ENCODE measurements around the gene SNRPD1.
"Not testable (repeated sequence)": the region's sequence is repeated elsewhere in the genome, so short reads cannot be mapped to it uniquely, and the experiment has no call there.

SNRPD1 gene

DNA sequence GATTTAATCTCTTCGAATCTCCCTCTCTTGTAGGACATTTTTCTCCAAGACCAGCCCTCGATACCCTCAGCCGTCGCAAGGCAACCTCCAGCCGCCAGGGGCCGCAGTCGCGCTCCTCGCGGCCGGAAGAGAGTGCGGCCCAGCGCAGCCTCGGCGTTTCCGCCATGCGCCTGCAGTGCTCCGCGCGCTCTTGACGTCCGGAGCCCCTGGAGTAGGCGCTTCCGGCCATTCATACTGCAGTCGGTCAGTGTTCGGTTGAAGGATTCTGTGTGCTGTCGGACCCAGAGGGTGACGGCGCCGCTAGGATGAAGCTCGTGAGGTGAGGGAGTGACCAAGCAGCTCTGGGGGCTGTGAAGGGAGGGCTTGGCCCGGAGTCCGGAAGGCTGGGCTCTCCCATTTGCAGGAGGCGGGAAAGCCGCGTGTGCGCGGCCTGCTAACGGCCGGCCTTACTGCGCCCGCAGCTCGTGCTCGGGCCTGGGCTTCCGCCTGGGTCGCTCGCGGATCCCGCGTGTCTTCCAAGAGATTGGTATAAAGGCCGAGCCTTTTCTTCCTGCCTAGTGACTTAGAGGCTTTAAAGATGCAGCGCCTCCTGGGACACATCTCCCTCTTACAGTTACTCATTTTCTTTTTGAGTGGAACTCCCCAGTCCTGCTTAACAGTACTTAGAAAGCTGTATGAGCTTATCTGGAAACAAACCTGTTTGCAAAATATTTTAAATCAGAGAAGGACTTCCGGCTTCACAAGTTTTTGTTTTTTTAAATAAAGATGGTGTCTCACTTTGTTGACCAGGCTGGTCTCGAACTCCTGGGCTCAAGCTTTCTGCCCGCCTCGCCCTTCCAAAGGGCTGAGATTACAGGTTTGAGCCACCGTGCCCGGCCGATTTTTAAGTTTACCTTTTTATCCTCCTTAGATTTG, at the start of gene SNRPD1:
Gene SNRPD1 (plus strand): TSS at position 190 of the 915 bp plus-strand sequence. CDS start 116 bp downstream, at position 306.
- peak; percentile 94 for DNase-seq (ENCODE audit: low read depth)

DNA sequence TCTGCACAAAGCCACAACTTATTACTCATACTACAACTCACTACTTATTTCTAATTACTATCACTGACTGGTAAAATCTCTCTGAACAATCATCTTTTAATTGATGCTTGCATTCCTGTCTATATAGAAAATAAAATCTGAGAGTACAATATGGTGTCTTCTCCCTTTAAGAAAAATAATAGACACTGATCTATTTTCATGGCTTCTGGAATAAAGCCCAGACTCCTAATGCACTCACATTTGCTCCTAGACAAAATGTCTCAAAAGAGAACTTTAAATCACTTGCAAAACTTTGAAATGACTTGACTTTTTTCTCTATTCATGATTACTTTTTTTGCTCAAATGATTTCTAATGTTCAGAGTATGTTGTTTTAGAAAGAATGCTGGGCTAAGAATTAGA, 40.3 kb upstream of the SNRPD1 start:
- DNase-seq (ENCODE audit: low read depth) = no peak

DNA sequence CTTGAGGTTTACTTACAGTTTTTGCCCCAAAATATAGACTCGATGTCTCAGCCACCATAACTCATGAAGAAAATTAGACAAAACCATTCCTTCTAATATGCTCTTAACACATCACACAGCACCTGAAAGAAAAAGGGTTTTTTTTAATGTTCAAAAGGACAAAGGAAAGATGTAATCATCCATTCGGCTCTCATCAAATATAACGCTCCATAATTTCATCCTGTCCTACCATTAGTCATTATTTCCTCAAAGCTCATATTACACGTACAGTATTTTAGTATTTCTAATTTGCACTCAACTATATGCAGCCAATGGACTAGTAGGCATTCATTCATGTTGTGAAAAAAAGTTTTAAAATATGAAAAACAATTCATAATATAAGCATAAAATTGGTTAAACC, 36.5 kb upstream of the SNRPD1 start:
- DNase-seq (ENCODE audit: low read depth) = no peak

DNA sequence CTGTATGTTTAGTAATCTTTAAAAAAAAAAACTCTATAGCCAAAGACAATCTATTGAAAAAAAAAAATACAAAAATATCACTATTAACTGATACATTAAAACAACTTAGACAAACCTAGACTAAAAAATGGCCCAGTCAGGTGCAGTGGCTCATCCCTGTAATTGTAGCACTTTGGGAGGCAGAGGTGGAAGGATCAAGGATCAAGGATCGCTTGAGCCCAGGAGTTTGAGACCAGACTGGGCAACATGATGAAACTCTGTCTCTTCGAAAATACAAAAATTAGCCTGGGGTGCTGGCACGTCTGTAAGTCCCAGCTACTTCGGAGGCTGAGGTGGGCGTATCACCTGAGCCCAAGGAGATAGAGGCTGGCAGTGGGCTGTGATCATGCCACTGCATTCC, 27.7 kb upstream of the SNRPD1 start:
- no peak for DNase-seq (ENCODE audit: low read depth)

- not testable (repeated sequence) for DNase-seq (ENCODE audit: low read depth)
Measured at GRCh38 chr18:21592361-21592760, 19.8 kb upstream of the SNRPD1 start.

DNA sequence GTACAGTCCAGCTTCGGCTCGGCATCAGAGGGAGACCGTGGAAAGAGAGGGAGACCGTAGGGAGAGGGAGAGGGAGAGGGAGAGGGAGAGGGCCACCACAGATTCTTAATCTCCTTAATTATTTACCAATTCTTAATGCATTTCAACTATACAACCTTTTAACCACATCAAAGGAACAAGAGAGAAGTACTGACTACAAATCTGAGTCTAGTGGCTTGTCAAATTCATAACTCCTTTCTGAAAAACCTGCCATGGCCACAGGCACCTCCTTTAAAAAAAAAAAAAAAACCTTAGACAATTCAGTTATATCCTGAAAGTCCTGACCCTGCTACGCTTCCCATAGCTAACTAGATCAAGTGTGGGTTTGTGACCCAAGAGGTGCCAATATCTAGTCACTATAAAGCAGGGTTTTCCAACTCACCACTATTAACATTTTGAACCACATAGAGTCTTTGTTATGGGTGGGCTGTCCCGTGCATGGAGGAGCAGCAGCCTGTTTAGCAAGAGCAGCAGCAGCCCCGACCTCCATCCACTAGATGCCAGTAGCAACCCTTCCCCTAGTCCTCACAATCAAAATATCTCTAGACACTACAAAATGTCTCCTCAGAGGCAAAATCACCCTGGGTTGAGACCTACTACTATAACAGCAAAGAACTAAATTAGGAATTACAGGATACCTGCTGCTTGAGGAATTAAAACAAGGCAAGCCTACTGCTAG, 18.4 kb upstream of the SNRPD1 start:
- no peak for DNase-seq (ENCODE audit: low read depth)

GRCh38 chr18:21597620-21598019, 14.5 kb upstream of the SNRPD1 start:
- DNase-seq (ENCODE audit: low read depth) = no peak

GRCh38 chr18:21598726-21599584, 13.2 kb upstream of the SNRPD1 start:
- no peak for DNase-seq (ENCODE audit: low read depth)

- peak; percentile 59 for DNase-seq (ENCODE audit: low read depth)
Measured at GRCh38 chr18:21599585-21600525, 12.3 kb upstream of the SNRPD1 start.

DNA sequence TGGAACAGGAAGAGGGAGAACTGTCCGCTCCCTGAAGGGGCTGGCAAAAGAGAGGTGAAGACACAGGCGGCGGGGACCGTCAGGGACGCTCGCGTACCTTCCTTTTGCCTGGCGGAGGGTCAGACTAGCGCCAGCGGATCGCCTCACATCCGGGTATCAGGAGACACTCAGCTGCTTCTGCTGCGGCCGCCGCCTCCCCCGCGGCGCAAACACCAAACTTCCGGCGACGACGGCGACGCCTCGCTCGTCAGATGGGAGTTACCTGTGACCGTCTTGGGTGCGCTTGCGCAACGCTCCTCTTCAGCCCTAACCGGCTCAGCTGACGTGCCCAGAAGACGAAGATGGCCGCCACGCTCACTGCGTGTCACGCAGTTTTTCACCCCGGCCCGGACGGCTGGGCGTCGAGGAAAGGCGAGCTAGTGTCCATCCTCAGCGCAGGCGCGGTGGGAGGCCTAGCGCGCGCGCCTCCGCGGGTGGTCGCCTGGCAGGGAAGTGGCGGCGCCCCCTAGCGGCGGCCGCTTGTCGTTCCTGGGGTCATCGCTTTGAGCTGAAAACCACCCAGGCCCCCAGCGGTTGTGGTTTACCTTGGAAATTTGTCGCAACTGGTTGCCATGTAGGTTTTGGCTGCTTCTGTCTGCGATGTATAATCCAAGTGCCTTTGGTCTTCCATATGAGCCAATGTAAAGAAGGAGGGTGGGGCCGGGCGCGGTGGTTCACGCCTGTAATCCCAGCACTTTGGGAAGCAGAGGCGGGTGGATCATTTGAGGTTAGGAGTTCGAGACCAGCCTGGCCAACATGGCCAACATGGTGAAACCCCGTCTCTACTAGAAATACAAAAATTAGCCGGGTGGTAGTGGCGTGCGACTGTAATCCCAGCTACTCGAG, 11.3 kb upstream of the SNRPD1 start, which contains the start of gene ESCO1:
Gene ESCO1 (minus strand): TSS at position 179 of the 885 bp plus-strand sequence. CDS start 25,861 bp downstream, outside the sequence.
- peak; percentile 97 for DNase-seq (ENCODE audit: low read depth)

DNA sequence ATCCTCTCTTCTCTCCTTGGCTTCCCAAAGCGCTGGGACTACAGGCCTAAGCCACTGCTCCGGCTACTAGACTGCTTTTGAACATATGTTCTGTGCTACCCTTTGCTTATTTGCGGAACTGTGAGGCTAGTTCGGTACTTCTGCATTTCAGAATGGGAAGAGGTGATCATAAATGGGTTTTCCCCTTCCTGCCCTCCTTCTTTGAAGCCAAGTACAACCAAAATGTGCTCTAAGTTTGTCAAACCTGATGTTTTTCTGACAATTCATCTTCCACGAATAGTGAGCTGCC, 9.9 kb upstream of the SNRPD1 start:
- no peak for DNase-seq (ENCODE audit: low read depth)

DNA sequence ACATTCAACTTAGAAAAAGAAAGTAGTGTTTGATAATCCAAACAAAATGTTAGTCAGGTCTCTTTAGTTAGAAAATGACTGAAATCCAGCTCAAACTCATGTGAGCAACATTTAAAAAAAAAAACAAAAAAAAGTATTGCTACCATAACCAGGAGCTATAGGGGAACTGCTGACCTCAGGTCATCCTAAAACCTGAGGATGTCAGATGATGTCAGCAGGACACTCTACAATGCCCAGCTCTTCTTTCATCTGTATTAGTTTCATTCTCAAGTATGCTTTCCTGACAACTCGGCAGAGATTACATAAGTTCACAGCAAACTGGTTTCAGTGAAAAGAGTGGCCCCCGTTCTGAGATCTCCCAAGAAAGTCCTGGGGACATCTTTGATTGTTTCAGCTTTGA, 7.4 kb upstream of the SNRPD1 start:
- no peak for DNase-seq (ENCODE audit: low read depth)

GRCh38 chr18:21605213-21605612, 6.9 kb upstream of the SNRPD1 start:
- DNase-seq (ENCODE audit: low read depth) = no peak

DNA sequence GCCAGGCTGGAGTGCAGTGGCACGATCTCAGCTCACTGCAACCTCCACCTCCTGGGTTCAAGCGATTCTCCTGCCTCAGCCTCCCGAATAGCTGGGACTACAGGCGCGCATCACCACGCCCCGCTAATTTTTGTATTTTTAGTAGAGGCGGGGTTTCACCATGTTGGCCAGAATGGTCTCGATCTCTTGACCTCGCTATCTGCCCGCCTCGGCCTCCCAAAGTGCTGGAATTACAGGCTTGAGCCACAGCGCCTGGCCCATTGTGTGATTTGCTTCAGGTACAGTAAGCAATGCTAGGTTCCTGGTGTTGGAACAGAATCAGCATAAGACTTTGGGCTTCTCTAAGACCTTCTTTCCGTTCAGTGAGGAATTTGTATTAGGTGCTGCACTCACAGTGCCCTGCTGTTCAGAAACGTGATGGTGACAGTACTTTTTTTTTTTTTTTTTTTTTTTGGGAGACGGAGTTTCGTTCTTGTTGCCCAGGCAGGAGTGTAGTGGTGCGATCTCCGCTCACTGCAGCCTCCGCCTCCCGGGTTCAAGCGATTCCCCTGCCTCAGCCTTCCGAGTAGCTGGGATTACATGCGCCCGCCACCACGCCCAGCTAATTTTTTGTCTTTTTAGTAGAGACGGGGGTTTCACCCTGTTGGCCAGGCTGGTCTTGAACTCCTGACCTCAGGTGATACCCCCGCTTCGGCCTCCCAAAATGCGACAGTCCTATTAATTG, 551 bp upstream of the SNRPD1 start:
- not testable (repeated sequence) for DNase-seq (ENCODE audit: low read depth)

GRCh38 chr18:21621640-21622039, 9.5 kb downstream of the SNRPD1 start:
- DNase-seq (ENCODE audit: low read depth) = not testable (repeated sequence)

DNA sequence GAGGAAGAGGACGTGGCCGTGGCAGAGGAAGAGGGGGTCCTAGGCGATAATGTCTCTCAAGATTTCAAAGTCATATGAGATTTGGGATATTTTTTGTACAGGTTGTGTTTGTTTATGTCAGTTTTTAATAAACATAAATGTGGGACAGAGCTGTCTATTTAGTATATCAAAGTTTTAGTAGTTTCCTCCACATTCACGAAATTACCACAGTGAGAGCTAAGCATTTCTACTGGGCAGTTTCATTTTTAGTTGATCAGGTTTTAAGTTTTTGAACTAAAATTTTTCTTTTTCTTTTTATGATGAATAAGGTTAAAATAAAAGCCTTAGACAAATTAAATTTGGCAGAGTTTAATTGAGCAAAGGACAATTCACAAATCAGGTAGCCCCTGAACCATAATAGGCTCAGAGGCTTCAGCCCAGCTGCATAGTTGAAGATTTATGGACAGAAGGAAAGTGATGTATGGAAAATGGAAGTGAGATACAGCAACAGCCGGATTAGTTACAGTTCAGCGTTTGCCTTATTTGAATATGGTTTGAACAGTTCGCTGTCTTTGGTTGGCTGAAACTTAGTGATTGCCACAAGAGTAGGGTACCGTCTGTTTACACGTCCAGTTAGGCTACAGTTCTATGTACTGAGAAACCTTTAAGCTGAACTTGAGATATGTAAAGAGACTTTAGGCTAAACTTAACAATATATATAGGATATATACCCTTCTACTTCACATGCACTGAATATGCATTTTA, 17.1 kb downstream of the SNRPD1 start:
- DNase-seq (ENCODE audit: low read depth) = no peak

GRCh38 chr18:21632393-21632792, 20.3 kb downstream of the SNRPD1 start:
- DNase-seq (ENCODE audit: low read depth) = no peak

GRCh38 chr18:21634588-21635199, 22.6 kb downstream of the SNRPD1 start:
- no peak for DNase-seq (ENCODE audit: low read depth)
